K562 (cell line): ENCODE measurements around the gene MFAP2. TPM values are rescaled to one million over a fixed set of nuclear protein-coding genes. Genes with fewer than 3 reads are reported as not detected.

Experiments
- ATAC-seq: fragments of 200-7000 bp; cut with Tn5 transposase; 3 replicates; pipeline ENCODE4 v1.9.1; 2020; ENCODE audit warnings: moderate library complexity
- BruUV-seq: library from RNA; stranded (reverse); fragments of 400-500 nt; replicated peaks from 2 replicates; lab custom pipeline; 2021; lab: Mats Ljungman, UMichigan
- CTCF ChIA-PET: fragments of 300-600 bp; formaldehyde crosslinking; extraction: SDS; loops from one replicate; lab custom pipeline; 2021; ENCODE audit warnings: low intra/inter-chr PET ratio; lab: Yijun Ruan, JAX
- POLR2A ChIA-PET: fragments of 300-600, 350-650 bp; sonication (Branson Sonifier 250); formaldehyde crosslinking; extraction: SDS; loops from one replicate; lab custom pipeline; 2021; ENCODE audit warnings: antibody characterized with exemption, inconsistent platforms; lab: Yijun Ruan, JAX
- DNase-seq, 4 experiments: peaks; one replicate each; pipeline versions ENCODE4 v3.0.0 to v3.0.0-alpha.2; 2011 to 2018; ENCODE audit warnings: low spot score in 3 of 4, mixed read lengths in 3 of 4; ENCODE audit errors: extremely low read depth in 1 of 4
- FAIRE-seq: peaks from 2 replicates; lab custom pipeline; 2011; peaks lifted over from hg19 to GRCh38; lab: Jason Lieb, UNC
- H2AFZ ChIP-seq: 2 replicates; pipeline ENCODE4 v1.6.0; 2011; ENCODE audit warnings: low read depth, low read length, control low read depth, inconsistent platforms
- H3K27ac ChIP-seq: fragments of 200-600 bp; 3 replicates; pipeline ENCODE4 v1.8.0; 2011; ENCODE audit warnings: low read depth, mild to moderate bottlenecking, control low read depth, inconsistent platforms, low read length, moderate library complexity, mixed read lengths; ENCODE audit errors: extremely low read depth
- H3K27me3 ChIP-seq, 2 experiments: fragments of 300-600 bp in 1 of 2; 2 replicates in 1 of 2; 3 replicates in 1 of 2; pipeline versions ENCODE4 v1.6.0 to v1.8.0; 2011; ENCODE audit warnings: inconsistent platforms in 2 of 2, low read length in 2 of 2, mild to moderate bottlenecking in 1 of 2, mixed read lengths in 1 of 2, moderate library complexity in 1 of 2; ENCODE audit not compliant: control insufficient read depth in 2 of 2, insufficient read depth in 2 of 2
- H3K36me3 ChIP-seq: fragments of 300-600 bp; 3 replicates; pipeline ENCODE4 v1.8.0; 2011; ENCODE audit warnings: mild to moderate bottlenecking, low read length, inconsistent platforms; ENCODE audit not compliant: control insufficient read depth, insufficient read depth
- H3K4me1 ChIP-seq, 2 experiments: fragments of 200-600 bp in 1 of 2; replicated peaks in 1 of 2; 2 replicates in 1 of 2; 3 replicates in 1 of 2; pipeline versions ENCODE4 v1.5.1 to v1.8.0; 2011; ENCODE audit warnings: inconsistent platforms in 2 of 2, low read length in 2 of 2, mild to moderate bottlenecking in 1 of 2, mixed read lengths in 1 of 2, moderate library complexity in 1 of 2; ENCODE audit not compliant: control insufficient read depth in 2 of 2, insufficient read depth in 2 of 2
- H3K4me2 ChIP-seq: 2 replicates; pipeline ENCODE4 v1.6.1; 2011; ENCODE audit warnings: low read length, control low read depth, inconsistent platforms, mixed read lengths; ENCODE audit not compliant: insufficient read depth
- H3K4me3 ChIP-seq: fragments of 200-600 bp; sonication (generic), shearing (Covaris generic); 2 replicates; pipeline ENCODE4 v1.5.1; 2016; ENCODE audit warnings: control low read depth, inconsistent platforms
- H3K79me2 ChIP-seq: fragments of 200-600 bp; 3 replicates; pipeline ENCODE4 v1.8.0; 2011; ENCODE audit warnings: low read length, inconsistent platforms; ENCODE audit not compliant: control insufficient read depth, insufficient read depth
- H3K9ac ChIP-seq, 2 experiments: 2 replicates each; pipeline versions ENCODE4 v1.6.0 to v1.6.1; 2011; ENCODE audit warnings: low read depth in 2 of 2, low read length in 2 of 2, control low read depth in 1 of 2, inconsistent platforms in 1 of 2, mild to moderate bottlenecking in 1 of 2, mixed read lengths in 1 of 2; ENCODE audit not compliant: insufficient read depth in 1 of 2
- H3K9me1 ChIP-seq: one replicate; pipeline ENCODE4 v1.6.0; 2011; ENCODE audit warnings: inconsistent platforms, mild to moderate bottlenecking, low read length, moderate library complexity; ENCODE audit not compliant: control insufficient read depth, insufficient read depth
- H3K9me3 ChIP-seq: replicated peaks from 2 replicates; pipeline ENCODE4 v1.5.1; 2011; ENCODE audit warnings: low read depth, low read length, inconsistent platforms; ENCODE audit not compliant: control insufficient read depth, insufficient read depth
- H4K20me1 ChIP-seq: replicated peaks from 2 replicates; pipeline ENCODE4 v1.6.1; 2011; ENCODE audit warnings: low read length, inconsistent platforms, mixed read lengths; ENCODE audit not compliant: control insufficient read depth, insufficient read depth
- CBX8 ChIP-seq: fragments of 200-600 bp; sonication (generic); IDR thresholded peaks from 2 replicates; pipeline ENCODE4 v1.6.1; 2012; ENCODE audit warnings: borderline replicate concordance, mixed run types, low read depth, mild to moderate bottlenecking, moderate library complexity, mixed read lengths, low read length, control low read depth, inconsistent platforms; ENCODE audit not compliant: poor library complexity, severe bottlenecking; ENCODE audit errors: extremely low read depth
- CUX1 ChIP-seq: fragments of 200-800 bp; sonication (Bioruptor generic); IDR thresholded peaks from 2 replicates; pipeline ENCODE4 v1.6.1; 2016; ENCODE audit warnings: missing genetic modification characterization, missing compliant biosample characterization
- ID3 ChIP-seq, 2 experiments: fragments of 250-450 bp in 1 of 2; fragments of 450-650 bp in 1 of 2; sonication (Bioruptor Pico) in 1 of 2; IDR thresholded peaks; 2 replicates each; pipeline versions ENCODE4 v1.6.1 to v1.8.0; 2016 to 2021; ENCODE audit warnings: mild to moderate bottlenecking in 2 of 2, moderate library complexity in 2 of 2, missing compliant biosample characterization in 1 of 2, missing genetic modification characterization in 1 of 2
- POLR2G ChIP-seq: fragments of 200-400 bp; formaldehyde crosslinking; IDR thresholded peaks from 2 replicates; pipeline ENCODE4 v1.6.1; 2017; ENCODE audit warnings: low read depth, mild to moderate bottlenecking, antibody characterized with exemption, low read length, moderate library complexity
- TFE3 ChIP-seq: fragments of 450-650 bp; formaldehyde crosslinking; IDR thresholded peaks from 2 replicates; pipeline ENCODE4 v1.4.0; 2020; ENCODE audit warnings: mild to moderate bottlenecking, mixed read lengths
- TSC22D4 ChIP-seq: fragments of 450-650 bp; IDR thresholded peaks from 2 replicates; pipeline ENCODE4 v1.6.1; 2016; ENCODE audit warnings: missing genetic modification characterization, missing biosample characterization, control low read depth
- ZNF143 ChIP-seq: sonication (generic); formaldehyde crosslinking; IDR thresholded peaks from 2 replicates; pipeline ENCODE4 v1.9.0; 2022; ENCODE audit warnings: mild to moderate bottlenecking, missing genetic modification reagents
- WGBS: fragments of 100-300 bp; shearing (Covaris generic); methylation state at CpG from one replicate; pipeline ENCODE4 v1.1.6; 2016; ENCODE audit warnings: low coverage, mixed read lengths; ENCODE audit not compliant: insufficient coverage; ENCODE audit errors: missing lambda C conversion rate; 5-methylcytosine and 5-hydroxymethylcytosine counted together
- in situ Hi-C: fragments of 300-500 bp; cut with MboI; formaldehyde crosslinking; loops from 4 replicates; pipeline ENCODE4 v1.15.0; 2018; ENCODE audit warnings: inconsistent platforms, mixed read lengths
- intact Hi-C: fragments of 100-400 bp; cut with micrococcal nuclease; formaldehyde crosslinking; loops from 2 replicates; pipeline ENCODE4 v1.14.2; 2022
- polyA plus RNA-seq, 8 experiments: library from polyadenylated mRNA; depleted of rRNA in 4 of 8; stranded (reverse) in 5 of 8; unstranded in 3 of 8; fragments of >200 nt; fragmentation: Nextera tagmentation in 2 of 8; fragmentation: Illumina TruSeq in 1 of 8; extraction: Ambion mirVana in 2 of 8; extraction: Trizol in 1 of 8; gene quantifications; 2 replicates each; pipeline versions ENCODE4 v1.2.1 to v1.2.3, GENCODE V29; 2011 to 2014; ENCODE audit warnings: inconsistent platforms in 1 of 8, missing spikeins in 1 of 8
- total RNA-seq, 7 experiments: library from RNA; depleted of rRNA in 6 of 7; stranded (reverse); fragments of >200 nt in 6 of 7; fragmentation: Illumina TruSeq in 2 of 7; extraction: Trizol in 2 of 7; gene quantifications; 2 replicates each; pipeline versions ENCODE4 v1.2.1 to v1.2.3, GENCODE V29; 2011 to 2021; ENCODE audit warnings: low replicate concordance in 1 of 7

MFAP2 gene
- total and polyA plus RNA-seq, 9 of the 15 experiments (the other 6 are each of a cell fraction or from before 2014, with no cell fraction given), result not detected

GRCh38 chr1:16989676-16990391 lies 9.4 kb upstream of the MFAP2 start:
- Histone ChIP-seq H3K4me3 (no peak overlapping the region), H3K27me3 (no peaks in the 10 kb centered on the region), H3K9ac (peak overlapping the region in 1 of 2 experiments; percentile 8; a peak in 1 of 4 replicates), H3K79me2 (no peaks in the 10 kb centered on the region), H3K9me3 (no peaks in the 10 kb centered on the region), H3K36me3 (peaks cover 13% of the 10 kb centered on the region; the same call in 1 of the 3 replicates), H3K4me2 (no peak overlapping the region), H2AFZ (no peak overlapping the region), H4K20me1 (no peaks in the 10 kb centered on the region; the same call in 1 of the 2 replicates), H3K27ac (no peak overlapping the region), H3K4me1 (peaks cover 0 to 27% of the 10 kb centered on the region in 2 experiments; a peak in 1 of 5 replicates), H3K9me1 (peaks cover 4% of the 10 kb centered on the region)
- in situ Hi-C loops (no loop called here), intact Hi-C loops (no loop called here)
- BruUV-seq, result no TSS peak
- CTCF ChIA-PET, result no interaction called here
- DNase-seq (no peak), FAIRE-seq (no peak), ATAC-seq (no peak)
- POLR2A ChIA-PET, result interaction anchor here (0.9 to 1.1 kb wide), 3 partner anchors 8 to 24 kb away, joined by 4 read pairs; no protein-coding TSS in a partner anchor
- WGBS, result 73% methylated on average over 22 of the region's 22 CpGs
- TF ChIP-seq POLR2G (peak; percentile 34; the same call in 1 of the 2 replicates), CBX8 (no peak), TSC22D4 (tag) (no peak), CUX1 (CRISPR knock-in tag) (no peak), TFE3 (CRISPR knock-in tag) (no peak), ID3 (CRISPR knock-in tag; IDR thresholded peaks at IDR 0.05) (no peak), ID3 (tag; IDR thresholded peaks at IDR 0.05) (no peak), ZNF143 (CRISPR knock-in tag) (0 out of 2 replicates have a peak, but pooled peaks have one; percentile 25)
